ENCODE data around the gene PTF1A.
"Not testable (repeated sequence)": the region's sequence is repeated elsewhere in the genome, so short reads cannot be mapped to it uniquely, and the experiment has no call there.

PTF1A gene

GRCh38 chr10:23204773-23205172 lies 12.7 kb downstream of the PTF1A start:
- DNase-seq: no peak

GRCh38 chr10:23205972-23206642 lies 14.0 kb downstream of the PTF1A start:
- DNase-seq: no peak

GRCh38 chr10:23217471-23217870 lies 25.4 kb downstream of the PTF1A start:
- no peak for DNase-seq

DNA sequence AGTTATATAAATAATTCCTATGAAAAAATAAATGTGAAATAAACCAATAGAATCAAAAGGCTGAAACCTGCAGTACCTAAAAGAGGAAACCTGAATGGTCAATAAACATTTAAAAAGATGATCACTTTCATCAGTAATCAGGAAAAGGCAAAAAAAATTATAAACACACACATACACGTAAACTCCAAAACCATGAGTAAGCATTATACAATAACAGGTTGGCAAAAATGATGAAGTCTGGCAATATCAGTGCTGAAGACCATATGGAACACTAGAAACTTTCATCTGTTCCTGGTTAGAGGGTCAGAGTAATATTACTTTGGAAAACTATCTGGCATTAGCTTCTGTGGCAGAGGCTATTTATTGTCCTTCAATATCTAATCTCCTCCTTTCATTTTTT lies 38.5 kb downstream of the PTF1A start:
- no peak for DNase-seq

DNA sequence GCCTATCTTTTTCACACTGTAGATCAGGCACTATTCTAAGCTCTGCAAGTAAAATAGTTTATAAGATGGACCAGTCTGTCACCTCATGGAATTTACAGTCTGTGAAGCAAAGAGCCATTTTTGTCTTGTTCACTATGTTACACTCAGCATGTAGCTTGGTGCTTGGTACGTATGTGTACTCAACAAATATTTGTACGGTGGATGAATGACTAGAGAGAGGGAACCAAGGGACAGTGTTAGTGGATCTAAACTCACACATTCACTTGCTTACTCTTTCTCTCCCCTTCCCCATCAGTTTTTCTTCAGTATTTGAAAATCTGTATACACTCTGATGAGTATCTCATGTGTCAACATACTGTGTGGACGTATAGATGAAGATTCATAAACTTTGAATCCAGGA lies 45.9 kb downstream of the PTF1A start:
- no peak for DNase-seq

DNA sequence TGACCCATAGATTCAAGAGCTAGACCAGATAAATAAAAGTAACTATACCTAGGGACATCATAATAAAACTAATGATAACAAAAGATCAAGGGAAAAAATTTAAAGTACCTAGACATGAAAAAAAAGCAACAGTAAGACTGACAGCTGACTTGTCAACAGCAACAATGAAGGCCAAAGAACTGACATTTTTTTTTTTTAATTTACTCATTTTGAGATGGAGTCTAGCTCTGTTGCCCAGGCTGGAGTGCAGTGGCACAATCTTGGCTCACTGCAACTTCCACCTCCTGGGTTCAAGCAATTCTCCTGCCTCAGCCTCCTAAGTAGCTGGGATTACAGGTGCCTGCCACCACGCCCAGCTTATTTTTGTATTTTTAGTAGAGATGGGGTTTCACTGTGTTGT lies 49.7 kb downstream of the PTF1A start:
- not testable (repeated sequence) for DNase-seq
